WI38 (cell line): ENCODE results near the gene C19orf47.

Experiments used
- H3K4me3 ChIP-seq: 2 replicates; pipeline ENCODE4 v1.5.1; 2011; ENCODE audit warnings: low read depth, mild to moderate bottlenecking, control low read depth, low read length
- TF ChIP-seq, protein P1 (sequence below): IDR thresholded peaks from 2 replicates; pipeline ENCODE4 v1.5.1; 2012; ENCODE audit warnings: low read depth, mild to moderate bottlenecking, control low read depth, low read length

Gene C19orf47

DNA sequence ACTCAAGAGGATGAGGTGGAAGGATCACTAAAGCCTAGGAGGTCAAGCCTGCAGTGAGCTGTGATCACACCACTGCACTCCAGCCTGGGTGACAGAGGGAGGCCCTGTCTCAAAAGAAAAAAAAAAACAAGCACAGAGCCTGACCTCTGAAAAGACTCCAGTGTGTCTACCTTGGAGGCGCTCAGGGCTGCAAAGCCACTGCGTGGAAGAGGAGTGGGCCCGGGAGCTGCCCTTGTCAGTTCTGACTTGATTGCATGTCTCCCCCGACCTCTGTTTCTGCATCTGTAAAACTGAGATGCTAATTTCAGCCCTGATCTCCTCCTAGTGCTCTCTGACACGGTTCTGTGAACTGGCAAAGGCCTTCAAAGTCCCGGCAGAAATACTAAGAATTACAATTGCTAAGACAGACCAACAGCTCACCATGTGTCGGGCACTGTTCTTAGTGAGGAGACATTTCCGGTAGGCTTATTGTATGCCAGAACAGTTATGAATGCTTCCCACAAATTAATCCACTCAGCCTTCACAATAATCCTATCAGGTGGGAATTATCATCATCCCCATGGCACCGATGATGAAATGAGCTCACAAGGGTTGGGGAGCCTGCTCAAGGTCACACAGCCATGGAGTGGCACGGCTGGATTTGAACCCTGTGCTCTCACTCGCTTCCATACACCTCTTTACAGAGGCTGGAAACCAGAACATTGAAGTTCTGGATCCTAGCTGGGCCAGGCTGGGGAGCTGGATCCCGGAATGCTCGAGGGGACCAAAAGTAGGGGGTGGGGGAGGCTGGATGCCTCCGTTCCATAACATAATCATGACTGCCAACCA lies 66.6 kb downstream of the C19orf47 start:
- no peak overlapping the region for H3K4me3 ChIP-seq
- TF ChIP-seq, protein P1, sequence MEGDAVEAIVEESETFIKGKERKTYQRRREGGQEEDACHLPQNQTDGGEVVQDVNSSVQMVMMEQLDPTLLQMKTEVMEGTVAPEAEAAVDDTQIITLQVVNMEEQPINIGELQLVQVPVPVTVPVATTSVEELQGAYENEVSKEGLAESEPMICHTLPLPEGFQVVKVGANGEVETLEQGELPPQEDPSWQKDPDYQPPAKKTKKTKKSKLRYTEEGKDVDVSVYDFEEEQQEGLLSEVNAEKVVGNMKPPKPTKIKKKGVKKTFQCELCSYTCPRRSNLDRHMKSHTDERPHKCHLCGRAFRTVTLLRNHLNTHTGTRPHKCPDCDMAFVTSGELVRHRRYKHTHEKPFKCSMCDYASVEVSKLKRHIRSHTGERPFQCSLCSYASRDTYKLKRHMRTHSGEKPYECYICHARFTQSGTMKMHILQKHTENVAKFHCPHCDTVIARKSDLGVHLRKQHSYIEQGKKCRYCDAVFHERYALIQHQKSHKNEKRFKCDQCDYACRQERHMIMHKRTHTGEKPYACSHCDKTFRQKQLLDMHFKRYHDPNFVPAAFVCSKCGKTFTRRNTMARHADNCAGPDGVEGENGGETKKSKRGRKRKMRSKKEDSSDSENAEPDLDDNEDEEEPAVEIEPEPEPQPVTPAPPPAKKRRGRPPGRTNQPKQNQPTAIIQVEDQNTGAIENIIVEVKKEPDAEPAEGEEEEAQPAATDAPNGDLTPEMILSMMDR: no peak

DNA sequence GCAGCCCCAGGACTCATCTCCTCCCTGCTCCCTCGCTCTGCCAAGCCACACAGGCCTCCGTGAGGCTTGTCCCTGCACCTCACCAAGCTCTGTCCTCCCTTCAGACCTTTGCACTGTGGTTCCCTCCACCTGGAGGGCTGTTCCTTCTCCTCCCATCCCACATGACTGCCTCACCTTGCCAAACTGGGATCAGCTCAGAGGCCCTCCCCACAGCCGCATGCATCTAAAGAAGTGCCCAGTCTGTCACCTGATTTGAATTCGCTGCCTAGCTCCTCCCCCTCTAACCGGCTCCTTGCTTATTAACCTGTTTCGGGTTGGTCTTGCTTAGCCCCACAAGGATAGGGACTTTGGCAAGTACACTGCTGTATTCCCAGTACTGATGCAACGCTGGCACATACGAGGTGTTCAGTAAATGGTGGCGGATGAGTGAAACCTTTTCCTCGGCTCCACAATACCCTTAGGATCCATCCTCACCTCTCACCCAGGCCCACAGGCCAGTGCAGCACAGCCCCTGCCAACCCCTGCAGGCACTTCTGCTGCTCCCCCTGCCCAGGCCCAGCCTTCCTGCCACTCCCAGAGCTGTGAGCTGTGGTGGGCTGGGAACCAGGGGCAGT lies 67.5 kb downstream of the C19orf47 start:
- TF ChIP-seq, protein P1: no peak
- H3K4me3 ChIP-seq: no peak overlapping the region

DNA sequence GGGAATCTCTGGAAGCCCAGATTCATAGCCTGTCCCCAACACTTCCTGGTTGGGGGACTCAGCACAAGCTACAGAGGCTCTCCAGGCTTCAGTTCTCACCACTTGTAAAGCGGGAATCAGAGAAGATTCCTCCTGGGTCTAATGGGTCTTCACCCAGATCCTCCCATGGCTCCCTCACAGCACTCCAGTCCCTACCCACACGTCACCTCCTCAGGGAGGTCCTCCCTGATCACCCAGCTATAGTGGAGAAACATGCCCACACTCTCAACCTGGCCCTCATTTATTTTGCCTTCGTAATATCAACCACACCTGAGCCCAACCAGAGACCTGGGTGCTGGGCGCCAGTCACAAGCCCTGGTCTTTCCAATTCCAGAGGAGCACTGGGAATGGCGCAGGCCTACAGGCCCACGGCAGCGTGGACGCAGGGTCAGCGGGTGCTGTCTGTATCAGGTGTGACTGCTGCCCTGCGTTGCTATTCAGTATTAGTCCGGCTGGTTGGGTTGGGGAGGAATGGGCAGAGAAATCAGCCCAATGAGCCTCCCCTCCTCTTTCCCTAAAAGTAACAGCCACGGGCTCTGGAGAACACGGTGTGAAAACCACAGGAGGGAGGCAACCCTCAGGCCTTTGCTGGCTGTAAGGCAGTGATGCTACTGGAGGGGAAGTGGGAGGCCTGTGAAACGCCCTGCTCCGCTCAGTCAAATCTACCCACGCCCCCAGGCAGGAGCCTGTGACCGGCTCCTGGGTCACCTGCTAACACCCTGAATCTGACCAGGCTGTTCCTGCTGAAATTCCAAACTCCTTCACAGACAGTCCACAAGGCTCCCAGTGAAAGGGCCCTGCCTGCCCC lies 68.2 kb downstream of the C19orf47 start:
- no peak overlapping the region for H3K4me3 ChIP-seq
- TF ChIP-seq, protein P1: no peak

DNA sequence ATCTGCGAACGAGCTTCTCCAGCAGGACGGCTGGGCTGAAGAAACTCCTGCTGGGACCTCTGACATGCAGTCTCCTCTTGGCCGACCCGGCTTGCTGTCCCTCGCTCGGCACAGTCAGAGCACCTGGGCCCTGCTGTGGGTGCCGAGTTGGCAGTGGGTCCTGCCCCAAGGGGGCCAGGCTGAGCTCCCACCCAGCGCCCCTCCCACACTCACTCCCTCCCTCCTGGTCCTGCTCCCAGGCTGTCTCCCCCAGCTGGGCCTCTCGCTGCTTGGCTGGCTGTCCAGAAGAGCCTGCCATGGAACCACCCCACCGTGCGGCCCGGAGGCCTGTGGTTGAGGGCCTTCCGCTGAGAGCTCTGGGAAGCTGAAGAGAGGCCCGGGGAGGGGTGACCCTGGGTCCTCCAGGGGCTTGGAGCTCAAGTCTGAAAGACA lies 69.1 kb downstream of the C19orf47 start:
- TF ChIP-seq, protein P1: no peak
- H3K4me3 ChIP-seq: no peak overlapping the region

DNA sequence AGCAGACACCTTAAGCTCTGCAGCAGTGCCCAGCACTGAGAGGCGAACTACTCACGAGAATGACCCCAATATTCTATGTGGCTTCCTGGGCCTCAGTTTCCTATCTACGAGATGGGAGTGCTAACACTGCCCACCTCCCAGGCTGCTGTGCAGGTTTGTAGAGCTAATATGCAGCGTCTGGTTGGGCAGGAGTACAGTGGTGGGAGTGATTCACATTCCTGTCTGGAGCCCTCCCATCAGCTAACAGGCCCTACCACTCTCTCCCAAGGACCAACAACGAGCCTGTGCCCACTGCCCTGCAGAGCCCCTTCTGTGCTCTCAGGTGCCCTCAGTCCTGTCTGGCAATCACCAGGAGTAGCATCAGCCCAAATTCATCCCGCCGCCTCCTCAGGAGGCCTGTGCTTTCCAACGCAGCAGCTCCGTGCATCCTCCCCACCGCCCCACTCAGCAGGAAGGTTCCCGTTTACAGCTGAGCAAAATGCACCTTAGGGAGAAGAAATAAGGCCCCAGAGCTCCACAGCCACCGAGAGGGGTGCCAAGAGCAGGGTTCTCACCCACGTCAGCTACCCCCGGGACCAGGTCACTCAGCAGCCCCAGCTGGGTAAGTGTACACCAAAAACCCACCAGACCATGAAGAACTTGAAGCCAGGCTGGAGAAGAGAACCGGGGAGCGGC lies 69.7 kb downstream of the C19orf47 start:
- no peak overlapping the region for H3K4me3 ChIP-seq
- TF ChIP-seq, protein P1: no peak

DNA sequence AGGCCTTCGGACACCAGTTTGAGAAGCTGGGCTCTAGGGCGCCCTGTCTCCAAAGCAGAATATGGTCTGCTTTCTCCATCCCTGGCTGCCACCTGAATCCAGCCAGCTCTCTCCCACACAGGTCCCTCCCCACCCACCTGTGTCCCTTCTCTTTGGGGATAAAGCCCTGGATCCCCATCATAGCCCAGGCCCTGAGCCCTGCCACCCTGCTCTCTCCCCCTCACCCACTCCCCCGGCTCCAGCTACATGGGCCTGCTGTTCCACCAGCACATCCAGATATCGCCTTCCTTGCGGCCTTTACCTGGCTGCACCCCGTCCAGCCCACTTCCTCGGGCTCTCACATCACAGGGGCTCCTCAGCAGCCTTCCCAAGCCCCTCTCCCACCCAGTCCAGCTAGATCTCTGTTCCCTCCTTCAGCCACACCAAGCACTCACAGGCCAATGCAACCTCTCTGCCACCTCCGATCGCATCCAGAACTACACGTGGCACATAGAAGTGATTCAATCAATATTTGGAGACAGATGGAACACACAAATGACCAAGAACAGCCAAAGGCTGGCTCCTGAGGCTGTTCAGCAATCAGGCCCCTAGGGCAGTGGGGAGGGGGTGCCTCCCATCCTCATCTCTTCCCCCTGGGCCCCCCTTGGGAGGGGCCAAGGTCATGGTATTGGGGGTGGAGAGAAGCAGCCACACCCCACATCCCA lies 70.7 kb downstream of the C19orf47 start:
- TF ChIP-seq, protein P1: no peak
- H3K4me3 ChIP-seq: no peak overlapping the region
